ENCODE results near the gene COL18A1. TPM values are rescaled to one million over a fixed set of nuclear protein-coding genes. Genes with fewer than 3 reads are reported as not detected.

Gene COL18A1
- total RNA-seq, 1 donor from 2014 or later: 9.2 TPM

GRCh38 chr21:45481977-45482898, 77.3 kb downstream of the COL18A1 start:
- FAIRE-seq (no peak), DNase-seq (ENCODE audit: low read depth) (no peak)
- no peaks in the 10 kb centered on the region for H3K36me3 ChIP-seq (ENCODE audit: control insufficient read depth, insufficient read depth, low read length)
- no peak for TF ChIP-seq CTCF (IDR thresholded peaks at IDR 0.05; ENCODE audit: insufficient read depth, low read length, severe bottlenecking)
- H3K4me3 ChIP-seq (ENCODE audit: low read depth, low read length): no peak overlapping the region
- H3K27me3 ChIP-seq (ENCODE audit: control insufficient read depth, insufficient read depth, low read length): no peaks in the 10 kb centered on the region

GRCh38 chr21:45482899-45483821, 78.2 kb downstream of the COL18A1 start:
- H3K4me3 ChIP-seq (ENCODE audit: low read depth, low read length): no peak overlapping the region
- no peaks in the 10 kb centered on the region for H3K27me3 ChIP-seq (ENCODE audit: control insufficient read depth, insufficient read depth, low read length)
- H3K36me3 ChIP-seq (ENCODE audit: control insufficient read depth, insufficient read depth, low read length): no peaks in the 10 kb centered on the region
- no peak for TF ChIP-seq CTCF (IDR thresholded peaks at IDR 0.05; ENCODE audit: insufficient read depth, low read length, severe bottlenecking)
- DNase-seq (ENCODE audit: low read depth) (no peak), FAIRE-seq (no peak)

GRCh38 chr21:45484318-45484717, 79.4 kb downstream of the COL18A1 start:
- H3K4me3 ChIP-seq (ENCODE audit: low read depth, low read length): no peak overlapping the region
- TF ChIP-seq CTCF (IDR thresholded peaks at IDR 0.05; ENCODE audit: insufficient read depth, low read length, severe bottlenecking): no peak
- no peaks in the 10 kb centered on the region for H3K27me3 ChIP-seq (ENCODE audit: control insufficient read depth, insufficient read depth, low read length)
- no peaks in the 10 kb centered on the region for H3K36me3 ChIP-seq (ENCODE audit: control insufficient read depth, insufficient read depth, low read length)
- FAIRE-seq (no peak), DNase-seq (ENCODE audit: low read depth) (no peak)

- no peak for TF ChIP-seq CTCF (IDR thresholded peaks at IDR 0.05; ENCODE audit: insufficient read depth, low read length, severe bottlenecking)
- Histone ChIP-seq H3K36me3 (ENCODE audit: control insufficient read depth, insufficient read depth, low read length) (no peaks in the 10 kb centered on the region), H3K4me3 (ENCODE audit: low read depth, low read length) (no peak overlapping the region), H3K27me3 (ENCODE audit: control insufficient read depth, insufficient read depth, low read length) (no peaks in the 10 kb centered on the region)
- FAIRE-seq (no peak), DNase-seq (ENCODE audit: low read depth) (no peak)
Observed at GRCh38 chr21:45485686-45486442, 80.9 kb downstream of the COL18A1 start.

GRCh38 chr21:45486443-45487160, 81.6 kb downstream of the COL18A1 start:
- no peak overlapping the region for H3K4me3 ChIP-seq (ENCODE audit: low read depth, low read length)
- FAIRE-seq (no peak), DNase-seq (ENCODE audit: low read depth) (no peak)
- no peak for TF ChIP-seq CTCF (IDR thresholded peaks at IDR 0.05; ENCODE audit: insufficient read depth, low read length, severe bottlenecking)
- no peaks in the 10 kb centered on the region for H3K36me3 ChIP-seq (ENCODE audit: control insufficient read depth, insufficient read depth, low read length)
- no peaks in the 10 kb centered on the region for H3K27me3 ChIP-seq (ENCODE audit: control insufficient read depth, insufficient read depth, low read length)

All from bronchial epithelial cell (primary cell).